AG10803 (cell line): ENCODE measurements around the gene HIGD2A.
"Not testable (repeated sequence)": the region's sequence is repeated elsewhere in the genome, so short reads cannot be mapped to it uniquely, and the experiment has no call there.

ENCODE experiments used
- DNase-seq: peaks from one replicate; pipeline ENCODE4 v3.0.0; 2010; ENCODE audit warnings: low read depth
- H3K4me3 ChIP-seq: 2 replicates; pipeline ENCODE4 v1.5.1; 2011; ENCODE audit warnings: mild to moderate bottlenecking, low read length, control low read depth
- TF ChIP-seq, protein P1 (sequence below): conservative IDR thresholded peaks from 2 replicates; pipeline ENCODE4 v1.5.1; 2011; ENCODE audit warnings: mild to moderate bottlenecking, low read length, control low read depth, inconsistent platforms

Gene HIGD2A

DNA sequence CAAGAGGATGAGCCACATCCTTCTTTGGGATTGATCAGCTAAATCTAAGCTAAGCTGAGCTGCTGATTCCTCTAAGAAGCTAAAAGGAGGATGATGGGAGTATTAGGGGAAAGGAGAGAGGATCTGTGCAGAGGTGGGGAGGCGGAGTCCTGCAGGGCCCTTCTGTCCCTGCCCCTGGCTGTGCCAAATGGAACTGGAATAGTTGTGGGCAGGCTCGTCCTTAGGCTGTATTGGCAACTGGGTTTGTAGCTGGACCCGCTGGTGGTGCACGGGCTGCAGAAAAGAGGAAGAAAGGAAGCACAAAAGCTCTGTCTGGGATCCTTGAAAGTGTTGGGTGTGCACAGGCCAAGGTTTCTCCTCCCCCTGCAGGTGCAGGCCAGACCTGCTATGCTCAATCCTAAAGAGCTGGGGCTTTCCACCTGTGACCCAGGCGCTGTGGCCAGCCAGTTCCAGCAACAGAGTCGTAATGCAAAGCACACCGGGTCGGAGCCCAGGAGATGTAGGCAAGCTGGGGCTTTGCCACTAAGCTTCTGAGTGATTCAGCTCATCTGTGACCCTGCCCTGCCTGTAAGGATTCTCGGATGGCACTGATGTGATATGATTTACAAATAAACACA, 18.0 kb downstream of the HIGD2A start:
- DNase-seq = no peak
- no peak overlapping the region for H3K4me3 ChIP-seq
- TF ChIP-seq, protein P1, sequence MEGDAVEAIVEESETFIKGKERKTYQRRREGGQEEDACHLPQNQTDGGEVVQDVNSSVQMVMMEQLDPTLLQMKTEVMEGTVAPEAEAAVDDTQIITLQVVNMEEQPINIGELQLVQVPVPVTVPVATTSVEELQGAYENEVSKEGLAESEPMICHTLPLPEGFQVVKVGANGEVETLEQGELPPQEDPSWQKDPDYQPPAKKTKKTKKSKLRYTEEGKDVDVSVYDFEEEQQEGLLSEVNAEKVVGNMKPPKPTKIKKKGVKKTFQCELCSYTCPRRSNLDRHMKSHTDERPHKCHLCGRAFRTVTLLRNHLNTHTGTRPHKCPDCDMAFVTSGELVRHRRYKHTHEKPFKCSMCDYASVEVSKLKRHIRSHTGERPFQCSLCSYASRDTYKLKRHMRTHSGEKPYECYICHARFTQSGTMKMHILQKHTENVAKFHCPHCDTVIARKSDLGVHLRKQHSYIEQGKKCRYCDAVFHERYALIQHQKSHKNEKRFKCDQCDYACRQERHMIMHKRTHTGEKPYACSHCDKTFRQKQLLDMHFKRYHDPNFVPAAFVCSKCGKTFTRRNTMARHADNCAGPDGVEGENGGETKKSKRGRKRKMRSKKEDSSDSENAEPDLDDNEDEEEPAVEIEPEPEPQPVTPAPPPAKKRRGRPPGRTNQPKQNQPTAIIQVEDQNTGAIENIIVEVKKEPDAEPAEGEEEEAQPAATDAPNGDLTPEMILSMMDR = no peak

DNA sequence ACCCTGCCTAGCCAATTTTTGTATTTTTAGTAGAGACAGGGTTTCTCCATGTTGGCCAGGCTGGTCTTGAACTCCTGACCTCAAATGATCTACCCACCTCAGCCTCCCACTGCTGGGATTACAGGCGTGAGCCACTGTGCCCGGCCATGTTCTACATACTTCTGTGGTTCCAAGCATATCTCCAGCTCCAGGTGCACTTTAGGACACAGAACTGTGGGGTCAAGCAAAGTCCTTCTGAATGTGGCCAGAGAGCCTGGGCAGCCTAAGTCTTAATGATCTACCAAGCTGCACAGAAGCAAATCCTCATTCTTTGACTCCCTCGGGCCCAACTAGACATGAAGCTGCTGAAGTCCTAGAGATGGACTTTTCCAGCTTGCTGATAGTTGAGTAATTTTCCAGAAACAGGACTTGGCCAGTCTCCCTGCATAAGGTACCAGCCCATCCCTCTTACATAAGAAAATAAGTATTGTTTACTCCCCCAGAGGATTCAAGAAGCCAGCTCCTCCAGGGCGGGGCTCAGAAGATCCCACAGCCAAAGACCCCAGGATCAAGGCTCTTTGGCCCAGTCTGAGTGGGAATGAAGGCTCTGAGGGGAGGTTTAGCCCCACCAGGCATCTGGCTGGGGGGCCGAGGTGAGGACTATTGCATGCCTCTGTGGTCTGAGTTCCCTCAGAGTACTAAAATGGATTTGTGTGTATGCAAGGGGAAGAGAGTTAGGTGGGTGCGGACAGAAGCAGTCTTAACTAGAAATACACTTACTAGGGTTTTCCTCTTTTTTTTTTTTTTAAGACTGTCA, 19.1 kb downstream of the HIGD2A start:
- DNase-seq = peak; percentile 44
- TF ChIP-seq, protein P1 = no peak
- no peak overlapping the region for H3K4me3 ChIP-seq

DNA sequence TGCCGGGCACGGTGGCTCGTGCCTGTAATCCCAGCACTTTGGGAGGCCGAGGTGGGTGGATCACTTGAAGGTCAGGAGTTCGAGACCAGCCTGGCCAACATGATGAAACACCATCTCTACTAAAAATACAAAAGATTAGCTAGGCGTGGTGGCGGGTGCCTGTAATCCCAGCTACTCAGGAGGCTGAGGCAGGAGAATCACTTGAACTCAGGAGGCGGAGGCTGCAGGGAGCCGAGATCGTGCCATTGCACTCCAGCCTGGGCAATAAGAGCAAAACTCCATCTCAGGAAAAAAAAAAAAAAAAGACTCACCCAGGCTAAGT, 19.7 kb downstream of the HIGD2A start:
- H3K4me3 ChIP-seq, DNase-seq: not testable (repeated sequence)

DNA sequence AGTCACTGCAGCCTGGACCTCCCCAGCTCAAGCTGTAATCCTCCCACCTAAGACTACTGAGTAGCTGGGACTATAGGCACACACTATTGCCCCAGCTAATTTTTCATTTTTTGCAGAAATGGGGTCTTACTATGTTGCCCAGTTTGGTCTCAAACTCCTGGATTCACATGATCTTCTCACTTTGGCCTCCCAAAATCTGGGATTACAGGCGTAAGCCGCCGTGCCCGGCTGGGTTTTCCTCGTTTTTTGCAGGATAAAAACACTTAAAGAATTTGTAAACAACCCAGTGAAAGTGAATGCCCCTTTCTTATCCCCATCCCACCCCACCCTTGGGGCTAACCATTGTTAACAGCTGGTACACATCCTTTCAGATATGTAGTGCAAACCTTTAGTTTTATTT, 20.0 kb downstream of the HIGD2A start:
- DNase-seq = no peak
- TF ChIP-seq, protein P1 = no peak
- H3K4me3 ChIP-seq = no peak overlapping the region

DNA sequence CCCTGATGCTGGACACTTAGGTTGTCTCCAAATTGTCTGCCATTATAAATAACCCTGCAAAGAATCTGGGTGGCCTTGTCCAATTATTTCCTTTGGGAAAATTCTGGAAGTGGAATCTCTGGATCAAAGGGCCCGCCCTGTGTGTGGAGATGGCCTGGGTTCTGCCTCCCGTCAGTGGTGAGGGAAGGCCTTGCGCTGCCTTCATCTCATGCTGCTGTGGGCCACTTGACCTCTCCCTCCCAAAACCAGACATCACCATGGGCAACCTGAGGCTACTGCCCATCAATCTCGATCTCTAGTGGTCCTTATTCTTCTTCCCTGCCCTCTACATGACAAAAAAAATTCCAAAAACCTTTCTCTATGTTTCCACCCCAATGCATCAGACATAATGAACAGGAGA, 21.2 kb downstream of the HIGD2A start:
- TF ChIP-seq, protein P1 = no peak
- H3K4me3 ChIP-seq = no peak overlapping the region
- no peak for DNase-seq

DNA sequence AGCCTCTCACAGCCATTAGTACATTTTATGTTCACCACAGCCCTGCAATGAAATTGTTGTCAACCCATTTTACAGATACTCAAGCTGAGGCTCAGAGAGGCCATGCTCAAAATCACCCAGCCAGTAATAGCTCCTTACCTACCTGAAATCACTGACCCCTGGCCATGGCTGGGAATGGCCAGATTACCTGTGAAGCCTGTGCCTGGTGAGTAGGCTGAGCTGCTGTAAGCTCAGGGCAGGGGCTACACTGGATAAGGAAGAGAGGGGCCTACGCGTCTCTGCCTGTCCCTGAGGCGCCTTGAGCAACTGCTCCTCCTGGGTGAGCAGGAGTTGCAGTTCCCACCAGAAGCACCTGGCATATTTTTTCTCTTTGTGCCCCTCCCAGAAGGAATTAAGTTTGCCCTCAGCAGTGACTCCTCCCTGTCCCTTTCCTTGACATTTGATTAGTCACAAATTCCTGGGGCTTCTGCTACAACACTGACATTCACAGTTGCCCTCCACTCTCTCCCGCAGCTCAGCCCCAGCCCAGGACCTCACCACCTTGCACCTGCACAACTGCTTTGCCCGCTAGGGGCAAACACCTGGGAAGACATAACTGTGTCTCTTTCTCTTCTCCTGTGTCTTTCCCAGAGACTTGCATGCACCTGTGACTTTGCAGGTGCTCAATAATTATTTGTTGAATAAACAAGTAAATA, 22.1 kb downstream of the HIGD2A start:
- DNase-seq = no peak
- no peak overlapping the region for H3K4me3 ChIP-seq
- TF ChIP-seq, protein P1 = no peak

GRCh38 chr5:176412517-176413254, 24.1 kb downstream of the HIGD2A start:
- no peak for DNase-seq
- TF ChIP-seq, protein P1 = no peak
- H3K4me3 ChIP-seq = no peak overlapping the region
